Hair follicle dermal papilla cell (primary cell): ENCODE measurements around the gene HVCN1. TPM values are rescaled to one million over a fixed set of nuclear protein-coding genes. Genes with fewer than 3 reads are reported as not detected.

ENCODE experiments used
- small RNA-seq: library from RNA; depleted of rRNA; stranded (forward); fragments of <200 nt; gene quantifications from one replicate; pipeline ENCODE3, GENCODE V24; 2012
- total RNA-seq: library from RNA; depleted of rRNA; stranded (reverse); fragments of >200 nt; gene quantifications from 2 replicates; pipeline ENCODE4 v1.2.3, GENCODE V29; 2012

HVCN1 gene
- 1.8 and 2.6 TPM in 2 replicates for total RNA-seq

GRCh38 chr12:110688446-110689280 lies at the start of gene HVCN1:
HVCN1 (minus strand) TSS chr12:110689115; CDS start chr12:110683245, 5,870 bp downstream.

DNA sequence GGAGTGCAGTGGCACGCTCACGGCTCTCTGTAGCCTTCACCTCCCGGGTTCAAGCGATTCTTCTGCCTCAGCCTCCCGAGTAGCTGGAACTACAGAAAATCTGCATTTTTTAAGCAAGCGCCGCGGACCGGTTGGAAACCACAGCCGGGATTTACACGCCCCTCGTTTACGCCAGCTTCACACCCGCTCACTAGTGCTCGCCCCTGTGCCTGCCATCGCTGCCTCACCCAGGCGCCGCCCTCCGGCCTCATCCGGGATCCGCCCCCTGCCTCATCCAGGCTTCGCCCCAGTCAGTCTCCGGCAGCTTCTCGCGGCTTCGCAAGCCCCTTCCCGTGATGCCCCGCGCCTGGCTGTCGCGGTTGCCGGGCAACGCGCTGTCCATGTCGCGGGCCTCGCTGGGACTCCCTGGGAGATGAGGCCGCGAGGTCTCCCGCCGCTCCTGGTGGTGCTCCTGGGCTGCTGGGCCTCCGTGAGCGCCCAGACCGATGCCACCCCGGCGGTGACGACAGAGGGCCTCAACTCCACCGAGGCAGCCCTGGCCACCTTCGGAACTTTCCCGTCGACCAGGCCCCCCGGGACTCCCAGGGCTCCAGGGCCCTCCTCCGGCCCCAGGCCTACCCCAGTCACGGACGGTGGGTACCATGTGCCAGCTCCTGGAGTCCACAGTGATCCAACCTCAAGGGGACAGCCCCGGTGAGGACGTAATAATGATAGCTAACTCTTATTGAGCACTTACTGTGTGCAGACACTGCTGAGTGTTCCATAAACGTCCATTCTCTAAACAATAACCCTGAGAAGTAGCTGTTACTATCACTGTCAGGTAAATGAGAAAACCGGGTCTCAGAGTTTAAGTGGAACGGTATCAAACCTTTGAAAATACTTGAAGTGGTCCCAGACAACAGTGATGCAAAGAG lies 74.9 kb downstream of the HVCN1 start, which contains the start of gene TCTN1:
TSS of gene TCTN1 (plus strand) at position 359 of the 914 bp plus-strand sequence. CDS start at position 413, 54 bp downstream.

Small RNA genes within 50 kb of the gene (small RNA-seq; reads per million reads assigned to genes)
- not detected for gene RN7SL387P

Other genes starting within 250 kb of the HVCN1 start
- gene ARPC3, start 238.8 kb downstream of the HVCN1 start, total RNA-seq = 134 and 170 TPM in 2 replicates
- gene GPN3, start 220.9 kb downstream of the HVCN1 start, total RNA-seq = 5.7 and 6.7 TPM in 2 replicates
- gene FAM216A, start 220.3 kb downstream of the HVCN1 start, total RNA-seq = 5.7 and 6.5 TPM in 2 replicates
- 46.2 and 56.2 TPM in 2 replicates for gene VPS29, start 187.0 kb downstream of the HVCN1 start, total RNA-seq
- gene RAD9B, start 186.8 kb downstream of the HVCN1 start, total RNA-seq = 0.65 and 0.97 TPM in 2 replicates
- 11.2 and 12.7 TPM in 2 replicates for gene PPTC7, start 105.8 kb downstream of the HVCN1 start, total RNA-seq
- 32.1 and 44.3 TPM in 2 replicates for gene TCTN1, start 75.0 kb downstream of the HVCN1 start, total RNA-seq
- gene PPP1CC, start 53.8 kb upstream of the HVCN1 start, total RNA-seq = 85.4 and 91.8 TPM in 2 replicates
- gene CCDC63, start 157.9 kb upstream of the HVCN1 start, total RNA-seq = not detected in 2 replicates
- gene MYL2, start 231.5 kb upstream of the HVCN1 start, total RNA-seq = not detected in 2 replicates